HAP-1 (cell line): ENCODE results near the gene LCA5.
"Not testable (repeated sequence)": the region's sequence is repeated elsewhere in the genome, so short reads cannot be mapped to it uniquely, and the experiment has no call there.

Source experiments
- DNase-seq, 2 experiments: peaks; one replicate each; pipeline ENCODE4 v3.0.0-alpha.2; 2016 to 2020; ENCODE audit warnings: low spot score in 2 of 2
- H3K27me3 ChIP-seq: fragments of 250-450 bp; sonication (Bioruptor Pico); 2 replicates; pipeline ENCODE4 v1.5.1; 2020; ENCODE audit warnings: low read depth, mild to moderate bottlenecking, moderate library complexity
- H3K36me3 ChIP-seq: fragments of 250-450 bp; sonication (Bioruptor Pico); replicated peaks from 2 replicates; pipeline ENCODE4 v1.5.1; 2020; ENCODE audit warnings: mild to moderate bottlenecking
- H3K4me1 ChIP-seq: fragments of 250-450 bp; sonication (Bioruptor Pico); 2 replicates; pipeline ENCODE4 v1.5.1; 2020; ENCODE audit warnings: mild to moderate bottlenecking
- H3K4me3 ChIP-seq: fragments of 250-450 bp; sonication (Bioruptor Pico); 2 replicates; pipeline ENCODE4 v1.5.1; 2020; ENCODE audit warnings: mild to moderate bottlenecking, moderate library complexity
- H3K9me3 ChIP-seq: fragments of 250-450 bp; sonication (Bioruptor Pico); 2 replicates; pipeline ENCODE4 v1.5.1; 2020; ENCODE audit warnings: mild to moderate bottlenecking, moderate library complexity
- in situ Hi-C: fragments of 300-500 bp; cut with MboI; formaldehyde crosslinking; loops from 3 replicates; pipeline ENCODE4 v1.14.3; 2020; ENCODE audit warnings: low sequenced_read_pairs, inconsistent platforms, mixed read lengths

Gene LCA5

DNA sequence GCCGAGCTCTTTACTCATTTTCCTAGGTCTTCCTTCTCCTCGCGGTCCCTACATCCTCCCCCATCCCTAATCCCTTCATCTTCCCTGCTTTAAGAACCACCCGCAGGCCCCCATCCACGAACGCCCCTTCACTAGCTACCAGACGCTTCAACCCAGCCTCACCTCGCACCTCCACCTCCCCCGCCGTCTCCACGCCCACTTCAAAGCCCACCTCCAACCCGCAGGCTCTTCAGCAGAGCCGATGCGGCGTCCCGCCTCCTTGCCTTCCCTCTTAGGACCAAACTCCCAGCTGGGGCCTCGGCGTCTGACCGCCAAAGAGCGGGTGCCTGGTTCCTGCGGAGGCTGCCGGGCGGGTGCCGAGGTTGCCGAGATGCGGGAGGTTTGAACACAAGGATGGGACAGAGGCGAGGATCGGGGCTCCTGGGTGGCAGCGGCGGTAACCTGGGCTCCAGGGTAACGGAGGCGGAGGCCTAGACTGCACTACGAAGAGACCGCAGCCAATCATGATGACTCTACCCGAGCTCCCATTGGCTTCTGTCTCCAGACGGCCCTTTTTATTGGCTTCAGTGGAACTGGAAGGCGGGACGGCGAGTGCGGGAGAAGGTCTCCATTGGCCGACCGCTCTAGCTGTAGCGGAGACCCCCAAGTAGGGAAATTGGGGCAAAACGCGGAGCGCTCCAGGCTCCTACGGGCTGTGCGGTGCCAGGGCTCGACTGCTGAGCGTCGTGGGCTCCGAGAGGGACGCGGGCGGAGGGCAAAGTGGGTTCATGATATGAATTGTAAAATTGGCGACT lies at the start of gene LCA5:
TSS of gene LCA5 (minus strand) at position 477 of the 794 bp plus-strand sequence. CDS start 18,536 bp downstream, outside the sequence.
- in situ Hi-C loops, result no loop called here
- H3K36me3 ChIP-seq, result no peaks in the 10 kb centered on the region
- peak within 1 kb of the TSS; percentile 82 for H3K4me3 ChIP-seq
- peak; percentile 95 to 98 for DNase-seq
- H3K9me3 ChIP-seq, result no peaks in the 10 kb centered on the region
- peaks cover 15% of the 10 kb centered on the region for H3K4me1 ChIP-seq
- H3K27me3 ChIP-seq, result no peaks in the 10 kb centered on the region

DNA sequence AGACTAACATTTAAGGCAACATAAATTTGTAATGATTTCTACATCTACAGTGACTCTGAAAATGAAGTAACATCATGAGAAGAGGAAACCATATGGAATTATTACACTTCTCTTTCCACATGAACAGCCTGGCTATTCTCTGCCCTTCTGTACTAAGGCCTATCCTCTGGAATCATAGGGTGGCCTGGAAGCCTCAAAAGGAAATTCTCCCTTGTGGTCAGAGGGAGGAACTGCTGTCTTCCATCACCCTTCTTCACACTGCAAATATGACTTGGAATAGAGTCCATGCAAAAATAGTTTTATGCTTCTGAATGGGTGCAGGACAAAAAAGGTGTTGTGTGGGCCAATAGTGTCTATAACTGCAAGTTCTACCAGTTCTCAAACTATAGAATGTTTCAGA lies 49.3 kb upstream of the LCA5 start:
- no peaks in the 10 kb centered on the region for H3K36me3 ChIP-seq
- no peaks in the 10 kb centered on the region for H3K4me1 ChIP-seq
- in situ Hi-C loops, result no loop called here
- H3K27me3 ChIP-seq, result no peaks in the 10 kb centered on the region
- peak; percentile 21 to 39 for DNase-seq
- H3K4me3 ChIP-seq, result no peak overlapping the region
- no peaks in the 10 kb centered on the region for H3K9me3 ChIP-seq

DNA sequence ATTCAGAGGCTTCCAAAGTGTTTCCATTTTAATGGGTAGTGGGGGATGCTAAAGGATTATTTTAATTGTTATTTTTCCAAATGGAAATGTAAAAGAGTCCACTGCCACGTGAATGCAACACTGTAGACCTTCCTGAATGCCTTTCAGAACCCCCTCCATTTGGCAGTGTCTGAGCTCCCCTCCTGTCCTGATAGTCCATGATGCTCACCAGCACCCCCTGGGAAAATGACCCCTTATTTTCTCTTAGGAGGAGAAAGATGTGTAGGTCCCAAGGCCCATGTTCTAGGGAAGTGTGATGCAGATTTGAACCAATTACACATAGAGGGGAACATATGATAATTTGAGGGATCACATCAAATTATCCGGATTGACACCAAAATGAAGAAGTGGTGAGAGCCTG lies 47.1 kb upstream of the LCA5 start:
- DNase-seq, result no peak
- H3K27me3 ChIP-seq, result no peaks in the 10 kb centered on the region
- no peaks in the 10 kb centered on the region for H3K9me3 ChIP-seq
- in situ Hi-C loops, result no loop called here
- H3K36me3 ChIP-seq, result no peaks in the 10 kb centered on the region
- H3K4me1 ChIP-seq, result no peaks in the 10 kb centered on the region
- H3K4me3 ChIP-seq, result no peak overlapping the region

DNA sequence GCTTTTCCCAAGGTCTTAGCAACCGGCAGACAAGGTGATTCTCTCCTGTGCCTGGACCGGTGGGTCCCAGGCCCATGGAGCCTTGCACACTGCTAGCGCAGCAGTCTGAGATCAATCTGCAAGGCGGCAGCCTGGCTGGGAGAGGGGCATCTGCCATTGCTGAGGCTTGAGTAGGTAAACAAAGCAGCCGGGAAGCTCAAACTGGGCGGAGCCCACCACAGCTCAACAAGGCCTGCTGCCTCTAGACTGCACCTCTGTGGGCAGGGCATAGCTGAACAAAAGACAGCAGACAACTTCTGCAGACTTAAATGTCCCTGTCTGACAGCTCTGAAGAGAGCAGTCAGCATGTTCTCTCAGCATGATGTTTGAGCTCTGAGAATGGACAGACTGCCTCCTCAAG lies 40.7 kb upstream of the LCA5 start:
- DNase-seq, in situ Hi-C loops, H3K4me3 ChIP-seq, H3K4me1 ChIP-seq, H3K27me3 ChIP-seq, H3K36me3 ChIP-seq, H3K9me3 ChIP-seq: not testable (repeated sequence)

DNA sequence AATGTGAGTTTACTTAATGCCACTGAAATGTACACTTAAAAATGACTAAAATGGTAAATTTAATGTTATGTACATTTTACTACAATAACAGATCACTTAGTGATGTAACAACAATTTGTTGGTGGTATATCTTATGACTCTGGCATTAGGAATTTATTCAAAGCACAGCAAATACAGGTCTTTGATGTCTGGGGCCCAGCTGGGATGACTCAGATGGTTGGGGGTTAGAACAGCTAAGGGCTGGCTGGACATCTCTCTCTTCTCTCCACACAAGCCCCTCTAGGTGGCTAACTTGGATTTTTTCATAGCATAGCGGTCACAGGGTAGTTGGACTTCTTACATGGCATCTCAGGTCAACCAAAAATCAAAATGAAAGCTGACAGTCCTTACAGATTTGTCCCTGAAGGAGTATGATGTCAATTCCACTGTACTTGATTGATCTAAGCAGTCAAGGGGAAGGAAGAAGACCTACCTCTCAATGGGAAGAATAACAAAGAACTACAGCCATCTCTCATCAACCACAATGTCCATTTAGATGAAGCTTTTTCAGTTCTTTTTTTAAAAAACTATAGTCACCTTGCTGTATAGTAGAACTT lies 37.5 kb upstream of the LCA5 start:
- Histone ChIP-seq H3K4me3 (no peak overlapping the region), H3K27me3 (no peaks in the 10 kb centered on the region), H3K36me3 (no peaks in the 10 kb centered on the region), H3K4me1 (peaks cover 6% of the 10 kb centered on the region; the same call in 1 of the 2 replicates), H3K9me3 (no peaks in the 10 kb centered on the region)
- in situ Hi-C loops, result no loop called here
- DNase-seq, result no peak

DNA sequence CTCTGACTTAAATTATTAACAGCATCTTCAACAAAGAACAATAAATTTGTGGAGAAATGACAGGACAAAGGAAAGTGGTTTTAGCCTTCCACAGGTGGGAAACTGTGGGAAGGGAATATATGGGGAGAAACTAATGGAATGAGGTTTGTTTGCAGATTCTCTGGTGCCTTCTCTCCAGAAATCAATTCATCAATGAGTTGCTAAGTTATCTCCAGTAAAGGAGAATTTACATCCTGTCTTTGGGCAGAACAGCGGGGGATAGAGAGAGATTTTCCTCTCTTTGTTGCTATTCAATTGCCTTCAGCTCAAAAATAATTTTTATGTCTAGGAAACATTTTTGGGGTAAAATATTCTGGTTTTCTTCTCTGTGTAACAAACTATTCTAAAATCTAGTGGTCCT lies 36.9 kb upstream of the LCA5 start:
- no peaks in the 10 kb centered on the region for H3K36me3 ChIP-seq
- DNase-seq, result no peak
- H3K9me3 ChIP-seq, result no peaks in the 10 kb centered on the region
- no peaks in the 10 kb centered on the region for H3K27me3 ChIP-seq
- peaks cover 6% of the 10 kb centered on the region; the same call in 1 of the 2 replicates for H3K4me1 ChIP-seq
- in situ Hi-C loops, result no loop called here
- H3K4me3 ChIP-seq, result no peak overlapping the region

DNA sequence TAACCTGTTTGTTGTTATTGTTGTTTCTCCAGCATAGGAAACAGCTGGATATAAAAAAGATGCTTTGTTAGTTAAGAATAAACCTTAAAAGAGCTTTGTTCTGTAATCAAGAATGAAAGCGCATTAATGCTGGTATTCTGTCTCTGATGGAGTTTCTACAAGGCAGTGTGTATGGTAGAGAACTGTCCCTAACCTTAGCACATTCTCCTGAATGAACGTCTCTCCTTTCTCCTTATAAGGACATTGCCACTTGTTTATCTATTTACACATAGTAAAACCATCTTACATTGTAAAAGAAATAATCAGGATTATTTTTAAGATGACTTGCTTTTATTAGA lies 33.8 kb upstream of the LCA5 start:
- H3K4me1 ChIP-seq, result peaks cover 6% of the 10 kb centered on the region; the same call in 1 of the 2 replicates

DNA sequence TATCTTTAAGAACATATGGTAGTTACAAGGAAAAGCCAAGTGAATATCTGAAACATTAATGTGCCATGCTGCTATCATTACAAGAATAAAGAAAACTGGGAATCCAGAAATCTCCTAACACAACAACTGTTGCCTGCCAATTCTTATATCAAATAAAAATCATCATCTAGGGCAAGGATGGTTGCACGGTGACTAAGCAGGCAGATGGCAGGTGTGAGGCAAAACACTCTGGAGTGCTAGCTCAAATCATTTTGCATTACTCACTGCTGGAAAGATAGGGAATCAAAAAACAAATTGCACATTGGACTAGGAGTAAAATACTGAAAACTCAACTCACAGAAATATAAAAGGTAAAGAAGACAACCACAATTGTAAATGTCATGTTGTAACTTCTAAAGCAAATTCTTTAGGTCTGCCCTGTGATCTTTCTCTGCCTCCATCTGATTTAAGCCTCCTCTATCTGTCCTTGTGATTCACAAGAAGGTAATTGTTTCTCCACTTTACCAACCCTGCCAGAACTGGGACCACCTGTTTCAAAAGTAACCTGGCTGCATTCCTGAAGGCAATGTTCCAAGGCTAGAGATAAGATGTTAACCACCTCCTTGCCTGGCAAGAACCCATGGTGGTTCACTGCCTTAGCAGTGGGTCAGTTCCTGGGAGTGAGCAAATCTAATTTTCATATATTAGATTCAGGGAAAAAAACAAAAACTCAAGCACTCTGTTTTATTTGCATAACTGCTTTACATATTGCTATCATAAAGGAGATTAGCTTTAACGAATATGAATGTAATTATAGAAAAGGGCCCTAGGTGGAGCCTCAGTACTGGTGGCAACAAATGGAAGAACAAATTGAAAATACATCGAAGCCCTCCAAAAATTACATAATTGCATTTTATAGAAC lies 33.1 kb upstream of the LCA5 start:
- Histone ChIP-seq H3K27me3 (no peaks in the 10 kb centered on the region), H3K4me1 (peaks cover 6% of the 10 kb centered on the region; the same call in 1 of the 2 replicates), H3K36me3 (no peaks in the 10 kb centered on the region), H3K4me3 (no peak overlapping the region), H3K9me3 (no peaks in the 10 kb centered on the region)
- DNase-seq, result peak in 1 of 2 experiments; percentile 34
- in situ Hi-C loops, result no loop called here

More for the DNA sequence above, 33.8 kb upstream of the LCA5 start:
- Histone ChIP-seq H3K27me3 (no peaks in the 10 kb centered on the region), H3K36me3 (no peaks in the 10 kb centered on the region), H3K4me3 (no peak overlapping the region), H3K9me3 (no peaks in the 10 kb centered on the region)
- DNase-seq, result no peak
- in situ Hi-C loops, result no loop called here

DNA sequence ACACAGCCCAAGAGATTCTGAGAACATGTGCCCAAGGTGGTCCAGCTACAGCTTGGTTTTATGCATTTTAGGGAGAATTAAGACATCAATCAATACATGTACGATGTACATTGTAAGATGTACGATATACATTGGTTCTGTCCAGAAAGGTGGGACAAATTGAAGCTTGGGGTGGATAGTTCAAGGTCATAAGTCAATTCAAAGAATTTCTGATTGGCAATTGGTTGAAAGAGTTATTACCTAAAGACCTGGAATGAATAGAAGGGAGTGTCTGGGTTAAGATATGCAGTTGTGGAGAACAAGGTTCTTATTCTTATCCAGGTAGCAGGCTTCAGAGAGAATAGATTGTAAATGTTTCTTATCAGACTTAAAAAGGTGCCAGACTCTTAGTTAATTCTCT lies 31.8 kb upstream of the LCA5 start:
- Histone ChIP-seq H3K9me3 (no peaks in the 10 kb centered on the region), H3K27me3 (no peaks in the 10 kb centered on the region), H3K4me3 (no peak overlapping the region), H3K36me3 (no peaks in the 10 kb centered on the region), H3K4me1 (peaks cover 13% of the 10 kb centered on the region)
- in situ Hi-C loops, result no loop called here
- no peak for DNase-seq

DNA sequence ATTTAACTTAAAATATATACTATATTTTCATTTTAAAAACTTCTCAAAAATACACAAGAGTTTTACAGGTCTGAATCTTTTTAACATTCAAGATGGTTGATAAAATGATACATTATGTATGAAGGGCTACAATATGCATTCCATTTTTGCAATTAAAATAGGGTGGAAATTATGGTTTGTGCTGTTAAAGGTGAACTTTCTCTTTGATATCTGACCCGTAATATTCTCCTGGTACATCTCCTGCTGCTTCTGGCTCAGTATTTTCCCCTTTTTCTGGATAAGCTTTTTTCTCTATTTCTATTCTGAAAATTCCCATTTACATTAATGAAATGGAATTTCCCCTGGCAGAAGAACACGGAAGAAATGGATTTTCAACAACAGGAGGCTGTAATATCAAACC lies 27.4 kb upstream of the LCA5 start:
- no peaks in the 10 kb centered on the region for H3K36me3 ChIP-seq
- H3K9me3 ChIP-seq, result no peaks in the 10 kb centered on the region
- H3K4me1 ChIP-seq, result peaks cover 12% of the 10 kb centered on the region
- H3K4me3 ChIP-seq, result no peak overlapping the region
- H3K27me3 ChIP-seq, result no peaks in the 10 kb centered on the region
- in situ Hi-C loops, result no loop called here
- DNase-seq, result no peak

DNA sequence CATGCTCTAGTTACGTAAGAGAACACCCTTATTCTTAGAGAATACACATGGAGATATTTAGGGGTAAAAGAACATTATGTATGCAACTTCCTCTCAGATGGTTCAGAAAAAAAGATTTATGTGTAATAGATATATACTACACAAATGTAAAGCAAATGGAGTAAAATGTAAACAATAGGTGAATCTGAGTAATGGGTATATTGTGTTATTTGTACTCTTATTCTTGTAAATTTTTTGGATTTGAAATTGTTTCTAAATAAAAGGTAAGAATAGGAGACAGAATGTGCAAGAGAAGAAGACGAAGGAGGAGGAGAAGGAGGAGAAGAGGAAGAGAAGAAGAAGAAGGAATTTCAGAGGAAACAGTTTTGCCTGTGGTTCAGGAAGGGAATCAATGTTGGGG lies 22.5 kb upstream of the LCA5 start:
- no peaks in the 10 kb centered on the region for H3K9me3 ChIP-seq
- in situ Hi-C loops, result no loop called here
- no peaks in the 10 kb centered on the region for H3K27me3 ChIP-seq
- H3K4me1 ChIP-seq, result peaks cover 12% of the 10 kb centered on the region
- no peaks in the 10 kb centered on the region for H3K36me3 ChIP-seq
- H3K4me3 ChIP-seq, result no peak overlapping the region
- no peak for DNase-seq

DNA sequence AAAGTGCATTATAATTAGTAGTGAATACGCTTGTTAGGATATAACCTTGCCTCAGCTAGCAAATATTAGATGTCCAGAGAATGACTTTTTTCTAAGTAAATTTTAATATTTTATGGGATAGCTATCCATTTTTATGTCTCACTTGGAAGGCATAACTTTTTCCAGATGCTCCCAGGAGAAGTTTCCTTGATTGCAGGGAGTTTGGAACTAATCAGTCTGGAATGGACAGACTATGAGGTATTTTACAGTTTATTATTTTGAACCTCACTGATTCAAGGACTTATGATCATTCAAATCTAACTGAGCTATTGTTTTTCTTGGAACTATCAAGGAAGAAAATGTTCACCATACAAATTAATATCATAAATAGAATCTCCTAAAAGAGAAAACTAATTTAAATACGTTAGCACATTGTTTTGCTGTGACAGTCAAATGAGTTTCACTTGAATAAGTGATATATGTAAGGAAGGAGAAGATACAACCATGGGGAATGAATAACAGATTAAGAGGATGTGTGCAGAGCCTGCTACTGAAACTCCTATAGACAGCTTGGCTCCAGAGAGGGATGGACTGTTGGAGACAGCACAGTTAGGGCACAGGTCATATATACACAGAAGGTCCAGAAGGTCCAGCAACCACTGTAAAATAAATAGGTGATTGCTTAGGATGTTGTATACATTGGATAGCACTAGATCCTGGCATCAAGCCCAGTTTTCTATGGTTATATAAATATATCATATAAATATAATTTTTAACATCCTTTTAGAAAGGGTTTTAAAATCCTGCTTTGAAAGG lies 20.6 kb upstream of the LCA5 start:
- no peak overlapping the region for H3K4me3 ChIP-seq
- in situ Hi-C loops, result no loop called here
- H3K4me1 ChIP-seq, result peaks cover 19% of the 10 kb centered on the region
- no peaks in the 10 kb centered on the region for H3K27me3 ChIP-seq
- no peaks in the 10 kb centered on the region; the same call in 1 of the 2 replicates for H3K36me3 ChIP-seq
- H3K9me3 ChIP-seq, result no peaks in the 10 kb centered on the region
- no peak for DNase-seq

DNA sequence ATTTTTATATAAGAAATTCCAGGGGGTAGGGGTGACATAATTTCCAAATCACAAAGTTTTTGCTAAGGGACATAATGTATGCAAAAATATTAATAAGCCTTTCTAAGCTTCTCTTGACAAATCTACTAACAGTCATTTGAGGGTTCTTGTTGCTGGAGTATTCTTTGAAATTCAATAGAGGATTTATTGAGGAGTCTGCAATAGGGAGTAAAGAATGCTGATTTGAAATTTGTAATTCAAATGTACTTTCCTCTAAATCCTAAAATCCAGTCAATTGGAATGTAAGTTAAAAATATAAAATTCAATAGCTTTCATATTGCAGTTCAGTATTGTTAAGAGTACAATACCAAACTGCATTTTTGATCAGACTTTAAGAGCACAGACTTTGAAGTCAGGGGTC lies 17.1 kb upstream of the LCA5 start:
- in situ Hi-C loops, result no loop called here
- H3K4me3 ChIP-seq, result no peak overlapping the region
- H3K36me3 ChIP-seq, result peaks cover 5% of the 10 kb centered on the region
- no peaks in the 10 kb centered on the region for H3K9me3 ChIP-seq
- peak in 1 of 2 experiments; percentile 82 for DNase-seq
- no peaks in the 10 kb centered on the region for H3K27me3 ChIP-seq
- H3K4me1 ChIP-seq, result peaks cover 19% of the 10 kb centered on the region
